ENCODE data around the gene ROR1. TPM values are rescaled to one million over a fixed set of nuclear protein-coding genes. Genes with fewer than 3 reads are reported as not detected.

Gene ROR1
- total and polyA plus RNA-seq, 12 donors = 2.9 to 36.2 (median 15.3) TPM

DNA sequence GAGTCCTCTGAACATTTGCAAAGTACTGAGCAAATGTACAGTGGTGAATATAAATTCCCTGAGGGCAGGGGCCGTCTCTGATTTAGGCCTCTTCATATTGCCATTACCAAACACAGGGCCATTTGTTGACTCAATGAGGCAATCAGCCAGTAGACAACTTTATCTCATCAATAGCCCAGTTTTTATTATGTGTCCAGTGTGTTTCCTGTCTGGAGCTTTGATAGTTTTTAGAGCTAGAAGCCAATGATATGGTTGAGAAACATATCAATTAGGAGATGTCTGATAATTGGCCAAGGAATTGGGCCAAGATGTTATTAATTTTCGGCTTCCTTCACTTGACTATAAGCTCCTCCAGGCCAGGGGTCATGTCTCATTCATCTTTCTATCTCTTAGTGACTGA, 163.0 kb downstream of the ROR1 start:
- Histone ChIP-seq H3K4me1 (peaks cover 0 to 34% (median 12%) of the 10 kb centered on the region in 9 donors), H3K27me3 (no peaks in the 10 kb centered on the region)
- intact Hi-C loops (cut with DNase I) = loop anchor here in 6 of 10 donors (10.0 kb wide), 3 partner anchors 188 to 242 kb away; no protein-coding TSS in a partner anchor

DNA sequence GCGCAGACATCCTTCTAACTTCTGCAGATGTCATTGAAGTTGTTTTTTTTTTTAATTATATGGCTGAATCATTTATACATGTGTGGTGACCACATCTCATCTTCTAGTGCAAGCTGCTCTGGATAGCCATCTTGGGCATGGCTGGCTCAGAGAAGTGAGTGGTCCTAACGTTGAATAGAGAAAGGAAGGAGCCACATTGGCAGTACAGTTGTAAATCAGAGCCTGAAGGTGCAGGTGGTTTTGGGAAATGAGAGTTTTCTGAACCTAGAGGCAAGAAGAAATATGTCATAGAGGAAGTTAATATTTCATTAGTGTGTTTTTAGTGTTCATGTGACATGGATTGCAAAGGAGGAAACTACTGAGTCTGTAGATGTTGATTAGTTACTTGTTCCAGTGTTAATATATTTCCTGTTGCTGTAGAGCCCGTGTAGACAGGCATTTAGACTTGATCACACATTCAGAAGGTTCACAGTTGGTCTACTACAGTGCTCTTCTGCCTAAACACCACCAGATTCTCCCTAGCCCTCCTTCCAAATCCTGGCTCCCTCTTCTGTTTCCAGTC, 163.7 kb downstream of the ROR1 start:
- Histone ChIP-seq H3K9me3 (no peaks in the 10 kb centered on the region), H3K27ac (no peak overlapping the region), H3K4me1 (peaks cover 0 to 33% (median 12%) of the 10 kb centered on the region in 9 donors), H3K27me3 (no peaks in the 10 kb centered on the region), H3K36me3 (no peaks in the 10 kb centered on the region), H3K4me3 (no peak overlapping the region)
- DNase-seq = no peak
- 46 to 62% methylated on average over 3 of the region's 3 CpGs for WGBS, 2 donors
- TF ChIP-seq, protein P1, sequence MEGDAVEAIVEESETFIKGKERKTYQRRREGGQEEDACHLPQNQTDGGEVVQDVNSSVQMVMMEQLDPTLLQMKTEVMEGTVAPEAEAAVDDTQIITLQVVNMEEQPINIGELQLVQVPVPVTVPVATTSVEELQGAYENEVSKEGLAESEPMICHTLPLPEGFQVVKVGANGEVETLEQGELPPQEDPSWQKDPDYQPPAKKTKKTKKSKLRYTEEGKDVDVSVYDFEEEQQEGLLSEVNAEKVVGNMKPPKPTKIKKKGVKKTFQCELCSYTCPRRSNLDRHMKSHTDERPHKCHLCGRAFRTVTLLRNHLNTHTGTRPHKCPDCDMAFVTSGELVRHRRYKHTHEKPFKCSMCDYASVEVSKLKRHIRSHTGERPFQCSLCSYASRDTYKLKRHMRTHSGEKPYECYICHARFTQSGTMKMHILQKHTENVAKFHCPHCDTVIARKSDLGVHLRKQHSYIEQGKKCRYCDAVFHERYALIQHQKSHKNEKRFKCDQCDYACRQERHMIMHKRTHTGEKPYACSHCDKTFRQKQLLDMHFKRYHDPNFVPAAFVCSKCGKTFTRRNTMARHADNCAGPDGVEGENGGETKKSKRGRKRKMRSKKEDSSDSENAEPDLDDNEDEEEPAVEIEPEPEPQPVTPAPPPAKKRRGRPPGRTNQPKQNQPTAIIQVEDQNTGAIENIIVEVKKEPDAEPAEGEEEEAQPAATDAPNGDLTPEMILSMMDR (IDR thresholded peaks at IDR 0.05) = no peak
- intact Hi-C loops (cut with DNase I) = loop anchor here in 6 of 10 donors (10.0 kb wide), 3 partner anchors 187 to 243 kb away; no protein-coding TSS in a partner anchor
- no peak for ATAC-seq

More for the DNA sequence above, 163.0 kb downstream of the ROR1 start:
- Histone ChIP-seq H3K27ac (peak overlapping the region in 1 of 10 donors; percentile 4), H3K36me3 (no peaks in the 10 kb centered on the region), H3K4me3 (no peak overlapping the region), H3K9me3 (no peaks in the 10 kb centered on the region)
- ATAC-seq = no peak
- no peak for DNase-seq
- TF ChIP-seq, protein P1 (IDR thresholded peaks at IDR 0.05) = no peak
- WGBS, 2 donors = 67% methylated on average over 2 of the region's 2 CpGs

DNA sequence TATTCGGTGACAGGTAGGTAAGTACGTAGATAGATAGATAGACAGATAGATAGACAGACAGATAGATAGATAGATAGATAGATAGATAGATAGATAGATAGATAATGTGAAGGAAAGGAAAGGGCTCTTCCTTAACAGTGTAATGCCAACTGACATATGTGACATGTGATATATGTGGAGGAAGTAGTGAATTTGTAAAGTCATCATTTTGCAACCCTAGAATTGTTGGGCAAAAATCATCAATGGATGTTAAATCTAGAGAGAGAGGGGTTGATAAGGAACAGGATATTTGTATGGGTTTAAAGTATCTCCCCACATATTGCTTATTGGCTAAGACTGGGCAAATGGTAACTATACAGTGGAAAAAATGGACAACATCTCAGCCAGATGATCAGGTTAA, 166.6 kb downstream of the ROR1 start:
- 96 to 98% methylated on average over 2 of the region's 2 CpGs for WGBS, 2 donors
- peaks cover 0 to 49% (median 17%) of the 10 kb centered on the region in 9 donors for H3K4me1 ChIP-seq
- no peak for DNase-seq
- H3K36me3 ChIP-seq = no peaks in the 10 kb centered on the region
- H3K4me3 ChIP-seq = no peak overlapping the region
- no peak for ATAC-seq
- H3K27ac ChIP-seq = no peak overlapping the region
- no peaks in the 10 kb centered on the region for H3K9me3 ChIP-seq
- H3K27me3 ChIP-seq = no peaks in the 10 kb centered on the region
- intact Hi-C loops (cut with DNase I) = loop anchor here in 3 of 10 donors (5.0 to 10.0 kb wide), 3 partner anchors 94 to 194 kb away; no protein-coding TSS in a partner anchor
- TF ChIP-seq, protein P1 (IDR thresholded peaks at IDR 0.05) = no peak

DNA sequence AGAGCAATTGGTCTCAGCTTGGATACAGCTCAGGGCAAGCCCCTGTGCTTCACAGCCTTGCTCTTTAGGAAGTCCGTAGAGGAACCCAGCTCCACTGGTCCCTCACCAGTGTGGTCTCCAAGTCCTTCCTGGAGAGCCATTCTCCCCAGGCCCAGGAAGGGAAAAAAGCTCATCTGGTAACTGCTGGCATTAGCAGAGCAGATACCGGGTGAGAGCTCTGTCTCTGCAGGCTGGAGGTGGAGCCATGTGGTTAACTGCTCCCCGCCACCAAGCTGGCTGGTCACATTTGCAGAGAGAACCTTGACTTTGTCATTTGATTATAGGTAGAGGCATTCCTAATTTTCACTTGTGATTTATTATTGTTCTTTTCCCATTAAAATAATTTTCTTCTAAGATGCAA, 169.6 kb downstream of the ROR1 start:
- intact Hi-C loops (cut with DNase I) = loop anchor here in 3 of 10 donors (5.0 to 10.0 kb wide), 3 partner anchors 91 to 191 kb away; no protein-coding TSS in a partner anchor
- Histone ChIP-seq H3K27ac (no peak overlapping the region), H3K9me3 (no peaks in the 10 kb centered on the region), H3K27me3 (no peaks in the 10 kb centered on the region), H3K4me3 (no peak overlapping the region), H3K4me1 (peaks cover 2 to 64% (median 21%) of the 10 kb centered on the region in 9 donors), H3K36me3 (no peaks in the 10 kb centered on the region)
- ATAC-seq = no peak
- TF ChIP-seq, protein P1 (IDR thresholded peaks at IDR 0.05) = no peak
- WGBS, 2 donors = 73 to 87% methylated on average over 3 of the region's 3 CpGs
- no peak for DNase-seq

Data from heart right ventricle (tissue), 16 donors.